Measurements from ENCODE around the gene C16orf96.

C16orf96 gene

DNA sequence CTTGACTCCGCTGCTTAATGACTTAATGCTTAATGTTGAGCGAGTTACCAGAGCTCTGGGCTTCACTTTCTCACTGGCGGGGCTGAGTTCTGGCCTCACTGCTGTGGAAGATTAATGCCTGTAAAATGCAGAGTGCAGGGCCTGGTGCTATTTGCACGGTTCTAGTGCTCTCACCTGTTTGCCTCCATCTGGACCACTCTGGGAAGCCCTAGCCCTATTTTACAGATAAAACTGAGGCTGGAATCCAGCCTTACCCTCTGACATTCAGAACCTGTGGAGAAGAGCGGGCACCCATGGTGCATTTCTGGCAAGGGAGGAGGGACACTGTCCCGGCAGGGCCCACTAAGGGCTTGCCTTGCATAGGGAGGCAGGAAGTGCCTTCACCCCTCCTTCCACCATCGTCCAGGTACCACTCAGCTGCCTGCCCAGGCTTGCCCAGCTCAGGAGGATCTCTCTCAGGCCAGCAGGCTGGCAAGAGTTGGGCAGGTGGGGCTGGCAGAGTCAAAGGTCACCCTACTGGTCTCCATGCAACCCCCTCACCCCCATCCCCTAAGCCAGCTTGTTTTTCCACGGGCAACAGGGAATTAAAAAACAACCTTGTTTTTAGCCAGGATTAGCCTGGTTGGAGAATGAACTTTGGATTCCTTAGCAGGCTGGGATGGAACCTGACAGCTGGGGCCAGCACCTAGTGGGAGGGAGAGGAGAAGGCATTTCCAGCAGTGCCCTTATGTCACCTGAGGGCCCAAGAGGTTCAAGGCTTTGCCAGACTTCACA is 62.7 kb downstream of the C16orf96 start:
- DNase-seq = no peak

DNA sequence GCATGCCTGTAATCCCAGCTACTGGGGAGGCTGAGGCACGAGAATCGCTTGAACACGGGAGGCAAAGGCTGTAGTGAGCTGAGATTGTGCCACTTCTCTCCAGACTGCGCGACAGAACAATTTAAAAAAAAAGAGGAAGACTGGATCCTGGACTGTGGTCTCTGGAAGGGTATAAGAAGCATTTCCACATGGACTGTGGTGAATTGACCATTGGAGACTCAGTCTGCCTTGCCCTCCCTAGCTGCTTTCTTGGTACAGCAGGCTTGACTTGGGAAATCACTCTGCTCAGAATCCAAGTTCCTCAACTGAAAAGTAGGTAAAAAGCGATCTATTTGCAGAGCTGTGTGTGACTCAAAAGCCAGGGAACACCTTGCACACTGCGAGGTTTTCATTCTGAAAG is 67.5 kb downstream of the C16orf96 start:
- no peak for DNase-seq

DNA sequence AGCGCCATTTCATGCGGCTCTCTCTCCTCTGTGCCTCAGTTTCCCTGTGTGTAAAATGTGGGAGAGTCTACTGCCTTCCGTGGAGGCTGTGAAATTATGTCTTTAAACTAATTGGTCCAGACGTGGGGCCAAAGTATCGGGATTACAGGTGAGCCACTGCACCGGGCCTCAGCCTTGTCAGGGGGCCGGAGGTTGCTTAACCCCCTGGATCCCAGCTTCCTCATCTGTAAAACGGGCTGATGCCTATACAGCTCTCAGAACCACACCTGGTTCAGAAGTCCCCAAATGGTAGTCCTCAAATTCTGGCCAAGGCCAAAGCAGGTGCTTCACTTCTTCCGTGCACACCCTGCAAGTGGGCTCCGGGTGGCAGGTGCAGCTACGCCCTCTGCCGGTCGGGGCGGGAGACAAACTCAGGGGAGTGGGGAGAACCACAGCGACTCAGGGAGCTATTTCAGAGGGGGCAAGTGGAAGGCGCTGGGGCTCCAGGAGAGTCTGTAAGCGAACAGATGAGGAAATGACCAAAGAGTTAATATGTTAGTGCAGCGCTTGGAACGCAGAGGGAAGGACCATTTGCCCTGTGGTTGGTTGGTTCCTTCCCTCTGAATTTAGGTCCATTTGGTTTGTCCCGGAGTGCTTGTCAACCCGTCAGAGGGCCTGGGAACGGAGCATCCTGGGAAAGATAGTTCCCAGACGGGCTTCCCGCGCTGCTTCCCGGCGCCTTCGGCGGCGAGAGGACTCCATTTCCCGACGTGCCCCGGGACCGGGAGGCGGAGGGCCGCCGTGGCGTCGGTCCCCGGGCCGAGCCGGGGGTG is 68.1 kb downstream of the C16orf96 start, which contains the start of gene MGRN1:
Gene MGRN1, plus strand, starts transcription at position 812 of the 812 bp plus-strand sequence. CDS start 135 bp downstream, outside the sequence.
- DNase-seq = peak; percentile 87

DNA sequence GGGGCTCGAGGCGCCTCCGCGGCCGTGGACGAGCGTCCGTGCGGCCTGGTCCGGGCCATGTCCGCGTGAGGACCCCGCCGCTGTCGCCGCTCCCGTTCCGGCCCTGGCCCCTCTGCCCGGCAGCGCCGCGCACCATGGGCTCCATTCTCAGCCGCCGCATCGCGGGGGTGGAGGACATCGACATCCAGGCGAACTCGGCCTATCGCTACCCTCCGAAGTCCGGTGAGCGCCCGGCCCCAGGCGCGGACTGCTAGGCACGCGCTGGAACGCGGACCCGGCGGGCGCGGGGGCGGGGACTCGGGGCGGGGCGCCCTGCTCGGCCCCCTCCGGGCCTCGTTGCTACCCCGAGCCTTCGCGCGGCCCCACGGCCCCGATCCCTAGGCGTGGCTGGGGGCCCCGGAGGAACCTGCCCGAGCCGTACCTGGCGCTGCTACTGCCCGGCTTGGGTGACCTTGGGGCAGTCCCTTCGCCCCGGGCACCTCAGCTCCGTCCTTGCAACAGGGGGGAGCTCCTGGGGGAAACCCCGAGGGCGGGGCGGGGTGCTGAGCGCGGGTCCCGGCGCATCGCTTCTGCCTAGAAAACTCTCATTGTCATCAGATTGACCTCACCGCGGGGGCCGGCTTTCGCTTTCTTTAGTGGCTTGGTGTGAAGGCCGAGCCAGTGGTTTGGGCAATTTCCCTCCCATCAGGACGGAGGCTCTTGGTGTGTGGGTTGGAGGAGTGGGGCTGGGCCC is 68.9 kb downstream of the C16orf96 start:
- DNase-seq = peak; percentile 53

DNA sequence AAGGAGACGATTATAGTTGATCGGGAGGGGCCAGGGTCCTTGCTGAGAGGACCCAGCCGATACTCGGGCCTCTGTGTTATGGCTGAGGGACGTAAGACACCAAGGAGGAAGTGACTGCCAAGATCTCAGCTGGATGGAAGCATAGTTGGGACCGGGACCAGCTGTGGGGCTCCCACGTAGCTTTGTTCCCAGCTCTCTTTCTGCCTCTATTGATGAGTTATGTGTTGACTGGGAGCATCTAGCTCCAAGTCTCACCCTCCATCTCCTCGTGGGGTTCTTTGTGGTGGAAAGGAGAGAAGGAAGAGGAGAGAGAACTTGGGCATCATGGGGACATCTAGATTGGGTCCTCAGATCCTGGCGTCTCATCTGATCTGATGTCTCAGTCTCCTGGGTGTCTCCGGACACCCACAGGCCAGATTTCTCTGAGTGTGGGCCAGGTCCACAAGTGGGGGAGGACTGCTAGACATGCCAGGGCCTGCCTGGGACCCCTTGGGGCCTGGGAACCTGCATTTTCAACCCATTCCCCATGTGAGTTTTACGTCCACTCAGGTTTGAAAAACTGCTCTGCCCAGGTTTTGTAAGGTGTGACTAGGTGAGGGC is 69.5 kb downstream of the C16orf96 start:
- DNase-seq = no peak

DNA sequence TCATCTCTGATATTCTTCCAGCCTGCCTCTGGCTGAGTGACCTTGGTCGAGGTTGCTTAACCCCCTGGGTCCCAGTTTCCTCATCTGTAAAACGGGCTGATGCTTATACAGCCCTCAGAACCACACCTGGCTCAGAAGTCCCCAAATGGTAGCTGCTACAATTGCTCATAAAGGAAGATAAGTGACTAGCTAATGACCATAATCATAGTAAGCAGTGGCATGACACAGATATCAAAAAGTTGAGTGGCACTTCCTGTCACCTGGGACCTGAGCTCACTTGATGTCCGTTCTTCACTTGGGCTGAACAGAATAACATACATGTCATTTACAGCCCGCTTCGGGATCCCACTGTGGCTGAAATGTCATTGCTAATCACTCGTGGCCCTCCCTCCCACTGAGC is 70.3 kb downstream of the C16orf96 start:
- DNase-seq = no peak

DNA sequence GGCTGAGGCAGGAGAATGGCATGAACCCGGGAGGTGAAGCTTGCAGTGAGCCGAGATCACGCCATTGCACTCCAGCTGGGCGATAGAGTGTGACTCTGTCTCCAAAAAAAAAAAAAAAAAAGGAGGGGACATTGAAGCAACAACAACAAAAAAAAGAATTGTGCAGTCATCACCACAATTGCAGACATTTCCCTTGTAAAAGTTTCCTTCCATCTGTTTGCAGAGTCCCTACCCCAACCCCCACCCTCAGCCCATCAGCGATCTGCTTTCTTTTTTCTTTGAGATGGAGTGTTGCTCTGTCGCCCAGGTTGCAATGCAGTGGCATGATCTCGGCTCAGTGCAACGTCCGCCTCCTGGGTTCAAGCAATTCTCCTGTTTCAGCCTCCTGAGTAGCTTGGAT is 72.1 kb downstream of the C16orf96 start:
- no peak for DNase-seq

DNA sequence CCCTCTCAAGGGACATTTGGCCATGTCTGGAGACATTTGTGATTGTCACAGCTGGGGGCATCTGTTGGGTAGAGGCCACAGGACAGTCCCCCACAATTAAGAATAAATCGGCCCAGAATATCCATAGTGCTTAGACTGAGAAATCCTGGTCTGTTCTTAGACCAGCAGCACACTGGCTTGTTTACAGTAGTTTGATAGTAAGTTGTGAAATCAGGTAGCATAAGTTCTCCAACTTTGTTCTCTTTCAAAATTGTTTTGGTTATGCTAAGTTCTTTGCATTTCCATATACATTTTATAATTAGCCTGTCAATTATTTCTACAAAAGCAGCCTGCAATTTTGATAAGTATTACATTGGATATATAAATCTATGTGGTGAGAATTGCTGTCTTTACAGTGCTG is 75.3 kb downstream of the C16orf96 start:
- DNase-seq = no peak

DNA sequence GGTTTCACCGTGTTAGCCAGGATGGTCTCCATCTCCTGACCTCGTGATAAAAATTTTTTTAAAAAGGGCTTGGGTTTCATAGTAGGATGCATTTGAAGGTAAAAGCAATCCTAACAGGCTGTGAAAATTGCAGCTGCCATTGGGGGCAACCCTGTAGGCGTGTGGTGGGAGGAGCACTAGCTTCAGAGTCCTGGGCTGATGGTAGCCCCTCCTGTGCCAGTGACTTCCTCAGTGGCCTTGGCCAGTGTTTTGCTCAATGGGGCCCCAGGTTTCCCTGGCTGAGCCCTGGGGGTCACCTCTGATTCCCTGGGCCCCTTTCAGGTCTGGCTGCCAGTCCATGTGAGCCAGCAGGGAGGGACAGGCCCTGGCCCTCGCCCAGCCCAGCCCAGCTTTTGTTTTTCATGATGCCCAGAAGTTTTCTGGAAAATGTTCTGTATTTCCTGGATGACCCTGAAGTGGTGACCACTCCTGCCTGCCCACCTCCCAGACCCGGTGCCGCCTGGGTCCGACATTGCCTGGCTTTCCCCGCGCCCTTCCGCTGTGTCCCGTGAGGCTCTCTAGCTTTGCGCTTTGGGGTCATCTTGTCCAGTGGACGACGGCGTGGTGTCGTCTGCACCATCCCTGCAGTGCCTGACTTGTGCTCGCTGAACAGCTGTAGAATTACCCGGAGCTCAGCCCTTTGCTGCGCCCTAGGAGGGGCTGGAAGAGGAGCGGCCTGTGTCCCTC is 77.9 kb downstream of the C16orf96 start:
- DNase-seq = no peak

DNA sequence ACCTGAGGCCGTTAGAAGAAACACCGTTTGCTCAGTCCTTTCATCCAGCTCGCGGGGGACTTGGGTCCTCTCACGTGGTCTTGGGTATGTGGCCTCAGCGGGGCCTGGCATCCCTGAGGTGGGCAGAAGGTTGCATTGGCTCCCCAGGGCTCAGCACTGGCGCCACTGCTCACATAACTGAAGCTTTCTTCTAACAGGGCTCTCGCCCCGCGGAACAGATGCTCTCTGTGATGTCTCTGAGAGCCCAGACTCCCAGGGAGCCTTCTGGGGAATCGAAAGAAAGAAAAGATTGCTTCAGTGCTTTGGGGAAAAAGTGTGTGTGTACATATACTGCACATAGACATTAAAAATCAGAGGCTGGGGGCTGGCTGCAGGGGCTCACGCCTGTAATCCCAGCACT is 78.6 kb downstream of the C16orf96 start:
- DNase-seq = no peak

DNA sequence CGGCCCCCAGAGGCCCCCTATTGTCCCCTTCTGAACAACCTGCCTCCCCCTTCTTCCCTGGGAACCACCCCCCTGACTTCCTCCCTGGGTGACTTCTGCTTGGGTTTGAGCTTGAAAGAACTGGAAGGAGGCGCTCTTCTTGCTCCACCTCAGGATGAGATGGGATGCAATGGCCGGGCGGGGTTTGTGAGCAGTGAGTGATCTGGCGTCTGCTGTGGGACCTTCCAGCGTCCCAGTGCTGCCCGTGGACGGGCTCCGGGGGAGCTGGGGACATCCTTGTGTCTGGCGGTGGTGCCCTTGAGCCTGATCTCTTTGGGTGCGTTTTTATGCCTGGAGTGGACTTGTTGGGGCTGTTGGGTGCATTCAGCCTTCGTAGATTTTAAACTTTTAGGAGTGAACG is 80.1 kb downstream of the C16orf96 start:
- DNase-seq = no peak

DNA sequence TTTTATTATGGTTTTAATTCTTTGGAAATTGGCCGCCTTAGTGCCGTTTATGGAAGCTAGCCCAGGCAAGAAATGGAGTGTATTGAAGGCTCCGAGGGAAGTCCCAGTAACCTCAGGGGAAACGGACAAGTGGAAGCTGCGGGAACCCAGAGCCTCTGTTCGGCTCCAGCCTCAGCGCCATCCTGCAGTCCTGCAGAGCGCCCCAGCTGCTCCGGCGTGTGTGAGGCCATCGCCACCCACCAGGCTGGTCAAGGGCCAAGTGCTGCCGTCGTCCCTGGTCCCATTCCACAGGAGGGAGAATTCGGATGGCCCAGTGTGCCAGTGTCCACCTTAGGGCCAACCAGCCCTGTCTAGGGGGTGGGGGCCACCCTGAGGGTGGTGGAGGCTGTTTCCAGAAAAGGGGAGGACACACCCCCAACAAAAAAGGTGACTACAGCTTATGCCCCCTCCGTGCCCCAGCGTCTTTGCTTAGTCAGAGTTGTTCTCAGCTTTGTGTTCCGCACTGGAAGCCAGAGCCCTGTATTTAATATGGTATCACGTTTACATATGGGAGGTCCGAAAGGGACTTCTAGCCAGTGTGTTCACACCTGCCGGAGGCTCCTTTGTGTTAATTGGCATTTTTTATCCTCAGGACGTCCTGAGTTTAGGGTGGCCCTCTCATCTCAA is 81.5 kb downstream of the C16orf96 start:
- no peak for DNase-seq

DNA sequence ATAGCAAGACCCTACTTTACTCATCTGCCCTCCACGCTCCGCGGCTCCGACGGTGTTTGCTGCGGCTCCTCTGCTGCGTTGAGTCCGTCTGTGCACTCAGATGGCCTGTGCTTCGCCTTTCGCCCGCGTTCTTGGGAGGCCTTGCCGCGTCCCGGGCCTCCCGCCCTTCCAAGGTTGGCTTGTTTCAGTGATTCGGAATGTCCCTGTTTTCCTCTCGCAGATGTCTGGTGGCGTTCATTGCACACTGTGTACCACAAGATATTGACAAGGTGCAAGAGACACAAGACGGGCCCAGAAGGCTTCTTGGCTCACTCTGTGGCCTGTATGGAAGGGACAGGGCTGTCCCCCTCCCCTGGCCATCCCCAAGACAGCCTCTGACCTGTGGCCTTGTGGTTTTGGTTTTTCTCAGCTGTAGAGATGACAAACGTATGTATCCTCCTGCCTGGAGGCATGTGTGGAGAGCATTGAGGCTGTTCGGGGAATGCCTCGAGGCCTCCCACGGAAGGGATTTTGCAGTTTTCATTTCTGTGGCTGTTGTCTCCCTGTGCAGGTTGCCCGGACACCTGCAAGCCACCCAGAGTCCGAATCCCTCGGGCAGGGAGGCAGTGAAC is 83.9 kb downstream of the C16orf96 start:
- DNase-seq = no peak

DNA sequence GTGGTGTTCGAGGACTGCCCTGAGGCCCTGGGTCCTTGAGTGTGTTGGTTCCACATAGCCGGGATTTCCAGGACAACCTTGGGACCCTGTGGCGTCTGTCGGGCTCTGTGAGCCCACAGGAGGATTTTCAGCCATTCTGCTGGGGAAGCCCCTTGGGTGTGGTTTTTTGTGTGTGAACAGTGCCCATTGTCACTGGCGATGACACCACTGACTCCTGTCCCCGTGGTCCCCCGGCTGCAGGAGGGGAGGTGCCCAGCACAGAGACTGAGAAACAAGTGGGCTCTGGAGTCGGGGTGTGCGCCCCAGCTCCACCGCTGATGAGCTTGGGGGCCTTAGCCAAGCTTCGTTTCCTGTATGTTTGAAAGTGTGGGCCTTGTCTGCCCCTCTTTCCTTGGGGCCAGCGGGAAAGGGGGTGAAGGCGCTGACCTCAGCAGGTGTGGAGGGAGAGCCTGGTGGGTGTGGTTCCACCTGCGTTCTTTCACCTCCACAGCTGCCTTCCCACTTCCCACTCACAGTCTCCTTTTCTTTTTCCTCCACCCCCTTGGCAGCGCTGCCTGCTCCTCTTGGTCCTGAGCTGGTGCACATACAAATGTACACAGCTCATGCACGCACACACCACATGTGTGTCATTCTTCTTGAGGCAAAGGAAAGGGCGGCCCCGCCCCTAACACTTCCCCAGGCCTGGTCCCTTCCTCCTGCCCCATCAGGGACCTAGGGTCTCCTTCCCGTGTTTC is 84.6 kb downstream of the C16orf96 start:
- DNase-seq = no peak

DNA sequence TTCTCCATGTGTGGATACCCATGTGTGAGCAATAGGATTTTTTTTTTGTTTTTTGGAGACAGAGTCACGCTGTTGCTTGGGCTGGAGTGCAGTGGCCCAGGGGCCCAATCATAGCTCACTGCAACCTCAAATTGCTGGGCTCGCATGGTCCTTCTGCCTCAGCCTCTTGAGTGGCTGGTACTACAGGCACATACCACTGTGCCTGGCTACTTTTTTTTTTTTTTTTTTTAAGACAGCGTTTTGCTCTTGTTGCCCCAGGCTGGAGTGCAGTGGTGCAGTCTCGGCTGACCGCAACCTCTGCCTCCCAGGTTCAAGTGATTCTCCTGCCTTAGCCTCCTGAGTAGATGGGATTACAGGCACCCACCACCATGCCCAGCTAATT is 85.2 kb downstream of the C16orf96 start:
- no peak for DNase-seq

DNA sequence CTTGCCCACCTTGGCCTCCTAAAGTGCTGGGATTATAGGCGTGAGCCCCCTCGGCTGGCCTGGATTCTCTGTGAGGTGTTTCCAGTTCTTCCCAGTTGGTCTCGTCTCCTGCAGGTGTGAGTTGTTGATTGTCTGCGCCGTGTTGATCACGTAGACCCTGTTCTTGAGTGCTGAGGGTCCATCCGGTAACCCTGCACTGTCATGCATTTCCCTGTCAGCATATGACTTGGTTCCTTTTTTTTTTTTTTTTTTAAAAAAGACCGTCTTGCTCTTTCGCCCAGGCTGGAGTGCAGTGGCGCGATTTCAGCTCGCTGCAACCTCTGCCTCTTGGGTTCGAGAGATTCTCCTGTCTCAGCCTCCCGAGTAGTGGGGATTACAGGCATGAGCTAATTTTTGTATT is 85.8 kb downstream of the C16orf96 start:
- DNase-seq = no peak

DNA sequence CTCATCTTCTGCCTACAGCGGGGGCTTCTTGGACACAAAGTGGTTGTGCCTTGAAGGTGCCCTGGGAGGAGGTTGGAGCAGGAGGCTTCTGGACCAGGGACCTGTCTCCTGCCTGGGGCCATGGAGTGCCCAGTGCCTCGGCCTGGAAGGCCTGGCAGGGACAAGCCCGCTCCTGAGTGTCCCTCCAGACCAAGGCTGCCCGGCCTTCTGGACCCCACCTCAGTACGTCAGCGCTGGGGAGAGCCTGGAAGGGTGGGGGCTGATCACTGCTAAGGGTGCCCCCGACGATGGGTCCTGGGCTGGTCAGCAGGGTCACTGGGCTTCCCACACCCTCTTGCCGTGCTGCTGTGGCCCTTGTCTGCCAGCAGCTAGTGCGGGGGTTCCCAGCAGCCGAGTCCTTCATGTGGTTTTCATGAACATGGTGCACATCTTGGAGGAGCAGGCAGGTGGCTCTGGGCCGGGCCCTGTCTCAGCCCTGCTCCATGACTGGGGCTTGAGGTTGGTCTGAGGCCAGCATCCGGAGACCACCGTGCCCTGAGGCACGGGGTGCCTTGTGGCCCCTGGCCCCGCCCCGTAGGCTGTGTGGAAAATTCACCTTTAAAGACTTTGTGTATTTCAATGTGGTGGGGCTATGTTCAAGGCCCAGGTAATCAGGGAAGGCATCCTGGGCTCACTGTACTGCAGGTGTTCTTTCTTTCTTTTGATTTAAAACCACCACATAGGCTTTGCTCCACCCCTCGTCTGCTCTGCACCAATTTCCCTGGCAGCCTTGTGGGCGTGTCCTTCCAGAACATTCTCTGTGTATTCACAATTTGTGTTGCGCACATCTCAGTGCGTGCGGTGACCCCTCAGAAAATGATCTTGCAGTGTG is 90.9 kb downstream of the C16orf96 start:
- DNase-seq = no peak

DNA sequence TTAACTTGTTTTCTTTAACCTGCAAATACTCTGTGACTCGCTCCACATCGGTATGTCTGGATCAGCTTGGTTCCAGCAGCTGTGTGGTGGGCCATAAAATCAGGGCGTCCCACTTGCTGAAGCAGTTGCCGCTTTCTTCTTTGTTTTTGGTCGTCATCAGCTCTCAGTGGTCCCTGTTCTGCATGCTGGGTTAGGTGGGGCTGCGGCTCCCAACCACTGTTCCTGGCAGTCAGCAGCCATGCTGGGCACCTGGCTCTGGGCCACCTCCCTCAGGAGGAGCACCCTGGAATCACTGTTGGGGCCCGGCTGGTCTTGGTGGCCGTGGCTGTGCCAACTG is 91.5 kb downstream of the C16orf96 start:
- no peak for DNase-seq

DNA sequence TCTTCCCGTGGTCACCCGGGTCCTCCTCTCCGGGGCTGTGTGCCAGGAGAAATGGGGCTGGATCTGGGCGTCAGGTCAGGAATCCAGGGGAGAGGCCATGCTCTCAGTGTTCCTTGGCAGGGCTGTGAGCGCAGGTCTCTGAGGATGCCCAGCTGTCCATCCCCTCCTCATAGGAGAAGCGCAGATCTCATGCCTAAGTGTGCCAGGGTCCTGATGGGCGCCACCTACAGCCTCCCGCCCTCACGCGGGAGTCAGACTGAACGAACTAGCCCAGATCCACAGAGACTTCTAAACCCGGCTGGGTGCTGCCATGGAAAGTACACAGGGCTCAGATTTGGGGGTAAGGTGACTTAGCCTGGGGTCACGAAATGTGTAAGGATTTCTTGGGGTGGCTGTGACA is 92.8 kb downstream of the C16orf96 start:
- DNase-seq = no peak

Data from T-helper 9 cell (primary cell).